GM23338 (cell line): ENCODE measurements around the gene ETNK1. TPM values are rescaled to one million over a fixed set of nuclear protein-coding genes. Genes with fewer than 3 reads are reported as not detected.

Experiments used
- ATAC-seq: fragments of 200-7000 bp; cut with Tn5 transposase; 3 replicates; pipeline ENCODE4 v1.9.1; 2020
- DNase-seq: peaks from one replicate; pipeline ENCODE4 v3.0.0-alpha.2; 2015; ENCODE audit warnings: low spot score
- H2AFZ ChIP-seq: fragments of 200-600 bp; sonication (generic); 2 replicates; pipeline ENCODE4 v1.8.0; 2016; ENCODE audit warnings: antibody characterized with exemption, mild to moderate bottlenecking, moderate library complexity
- H3F3A ChIP-seq: fragments of 200-600 bp; sonication (generic); replicated peaks from 2 replicates; pipeline ENCODE4 v1.8.0; 2017; ENCODE audit warnings: antibody characterized with exemption, mixed run types, low read depth
- H3K27ac ChIP-seq: fragments of 200-600 bp; sonication (generic); 2 replicates; pipeline ENCODE4 v1.6.1; 2016; ENCODE audit warnings: low read depth
- H3K27me3 ChIP-seq: fragments of 200-600 bp; sonication (generic); 2 replicates; pipeline ENCODE4 v1.8.0; 2016; ENCODE audit warnings: mild to moderate bottlenecking, mixed run types, moderate library complexity; ENCODE audit not compliant: insufficient read depth
- H3K36me3 ChIP-seq: fragments of 200-600 bp; sonication (generic); 2 replicates; pipeline ENCODE4 v1.8.0; 2016; ENCODE audit warnings: mild to moderate bottlenecking; ENCODE audit not compliant: insufficient read depth
- H3K4me1 ChIP-seq: fragments of 200-600 bp; sonication (generic); 2 replicates; pipeline ENCODE4 v1.8.0; 2016; ENCODE audit warnings: mild to moderate bottlenecking, moderate library complexity; ENCODE audit not compliant: insufficient read depth
- H3K4me2 ChIP-seq: fragments of 200-600 bp; sonication (generic); 2 replicates; pipeline ENCODE4 v1.7.1; 2017; ENCODE audit warnings: mixed run types
- H3K4me3 ChIP-seq: fragments of 200-600 bp; sonication (generic); 2 replicates; pipeline ENCODE4 v1.6.1; 2016; ENCODE audit warnings: mixed run types
- H3K79me2 ChIP-seq: fragments of 200-600 bp; sonication (generic); replicated peaks from 2 replicates; pipeline ENCODE4 v1.8.0; 2017; ENCODE audit warnings: mild to moderate bottlenecking; ENCODE audit not compliant: insufficient read depth
- H3K9me2 ChIP-seq: fragments of 200-600 bp; sonication (generic); 2 replicates; pipeline ENCODE4 v1.8.0; 2017; ENCODE audit not compliant: insufficient read depth
- H4K20me1 ChIP-seq: fragments of 200-600 bp; sonication (generic); replicated peaks from 2 replicates; pipeline ENCODE4 v1.8.0; 2017; ENCODE audit warnings: mild to moderate bottlenecking; ENCODE audit not compliant: insufficient read depth
- H3K27ac Mint-ChIP-seq: 2 replicates; pipeline ENCODE4 v1.8.0; 2020; ENCODE audit warnings: inconsistent platforms, mild to moderate bottlenecking, moderate library complexity, mixed read lengths
- H3K27me3 Mint-ChIP-seq: 3 replicates; pipeline ENCODE4 v1.8.0; 2022; ENCODE audit warnings: low read depth, mild to moderate bottlenecking, moderate library complexity, mixed read lengths, inconsistent platforms; ENCODE audit not compliant: insufficient read depth, poor library complexity
- H3K36me3 Mint-ChIP-seq: 3 replicates; pipeline ENCODE4 v1.8.0; 2021; ENCODE audit warnings: low read depth, mild to moderate bottlenecking, inconsistent platforms, moderate library complexity, mixed read lengths
- H3K4me1 Mint-ChIP-seq: 3 replicates; pipeline ENCODE4 v1.8.0; 2020; ENCODE audit warnings: mild to moderate bottlenecking, inconsistent platforms, mixed read lengths
- H3K4me3 Mint-ChIP-seq: 3 replicates; pipeline ENCODE4 v1.8.0; 2021; ENCODE audit warnings: moderate library complexity, mild to moderate bottlenecking, inconsistent platforms, mixed read lengths
- H3K9me3 Mint-ChIP-seq: 3 replicates; pipeline ENCODE4 v1.8.0; 2020; ENCODE audit warnings: moderate library complexity, mild to moderate bottlenecking, inconsistent platforms, mixed read lengths
- CTCF ChIP-seq, 2 experiments: fragments of 200-600 bp in 1 of 2; sonication (generic) in 1 of 2; conservative IDR thresholded peaks; 2 replicates each; pipeline versions ENCODE4 v1.5.1 to v1.6.1; 2016 to 2017; ENCODE audit warnings: antibody characterized with exemption in 2 of 2, low read depth in 2 of 2, mild to moderate bottlenecking in 2 of 2, moderate library complexity in 1 of 2
- ETS1 ChIP-seq: IDR thresholded peaks from 2 replicates; pipeline ENCODE4 v1.6.1; 2016; ENCODE audit warnings: antibody characterized with exemption
- JUNB ChIP-seq: IDR thresholded peaks from one replicate; pipeline ENCODE4 v1.6.1; 2016; ENCODE audit warnings: antibody characterized with exemption; ENCODE audit not compliant: unreplicated experiment
- STAT1 ChIP-seq: IDR thresholded peaks from one replicate; pipeline ENCODE4 v1.6.1; 2016; ENCODE audit warnings: antibody characterized with exemption; ENCODE audit not compliant: unreplicated experiment
- ZNF462 ChIP-seq: fragments of 250-450 bp; sonication (Bioruptor Pico); IDR thresholded peaks from 2 replicates; pipeline ENCODE4 v1.5.0; 2020; ENCODE audit warnings: mild to moderate bottlenecking, moderate library complexity
- polyA plus RNA-seq: library from polyadenylated mRNA; unstranded; fragments of >200 nt; fragmentation: Nextera tagmentation; extraction: Ambion mirVana; gene quantifications from 2 replicates; pipeline ENCODE4 v1.2.1, GENCODE V29; 2016
- total RNA-seq: library from RNA; depleted of rRNA; stranded (reverse); fragments of >200 nt; shearing (Covaris generic); gene quantifications from 2 replicates; pipeline ENCODE4 v1.2.3, GENCODE V29; 2014

ETNK1 gene
- total and polyA plus RNA-seq, 2 experiments from 2014 or later, result 41.9 to 101 TPM

GRCh38 chr12:22682663-22683062 lies 57.7 kb downstream of the ETNK1 start (continued):
- no peak for TF ChIP-seq ZNF462 (CRISPR knock-in tag)
- no peak for TF ChIP-seq JUNB
- no peak for TF ChIP-seq ETS1

- H3K27ac Mint-ChIP-seq, result no peak overlapping the region
- H3K36me3 ChIP-seq, result peaks cover 13% of the 10 kb centered on the region
- H3K27me3 Mint-ChIP-seq, result no peaks in the 10 kb centered on the region
- TF ChIP-seq CTCF (conservative IDR thresholded peaks at IDR 0.05; ENCODE audit: low read depth in 2 of 2) (no peak), STAT1 (no peak), ETS1 (no peak), JUNB (no peak)
Measured at GRCh38 chr12:22683131-22683530, 58.2 kb downstream of the ETNK1 start.

More at GRCh38 chr12:22683131-22683530, 58.2 kb downstream of the ETNK1 start:
- H4K20me1 ChIP-seq, result no peaks in the 10 kb centered on the region
- 0 out of 2 replicates have a peak, but pooled peaks cover under 1% of the 10 kb centered on the region for H3K79me2 ChIP-seq
- no peak for ATAC-seq
- Mint-ChIP-seq H3K36me3 (peaks cover 38% of the 10 kb centered on the region), H3K4me3 (no peak overlapping the region), H3K4me1 (no peaks in the 10 kb centered on the region), H3K9me3 (no peaks in the 10 kb centered on the region)
- H3K27ac ChIP-seq, result peak overlapping the region; percentile 39; the same call in 1 of the 2 replicates
- H3K4me1 ChIP-seq, result no peaks in the 10 kb centered on the region
- H3K9me2 ChIP-seq, result no peaks in the 10 kb centered on the region
- H3K4me2 ChIP-seq, result no peak overlapping the region
- no peak for DNase-seq
- no peak overlapping the region for H3K4me3 ChIP-seq
- no peaks in the 10 kb centered on the region for H3K27me3 ChIP-seq
- H2AFZ ChIP-seq, result no peak overlapping the region
- H3F3A ChIP-seq, result no peaks in the 10 kb centered on the region
